OCI-LY3 (cell line): Measurements from ENCODE around the gene BRINP3.

ENCODE experiments used
- H2AFZ ChIP-seq: fragments of 200-600, 300-600 bp; shearing (Covaris generic); 2 replicates; pipeline ENCODE4 v1.6.0; 2014; ENCODE audit warnings: antibody characterized with exemption, low read depth, low read length
- H3K27ac ChIP-seq: fragments of 200-600, 300-600 bp; sonication (generic); 2 replicates; pipeline ENCODE4 v1.5.1; 2014; ENCODE audit warnings: mild to moderate bottlenecking, low read length, moderate library complexity, mixed read lengths
- H3K27me3 ChIP-seq: fragments of 200-600, 300-600 bp; sonication (generic); 2 replicates; pipeline ENCODE4 v1.6.1; 2014; ENCODE audit warnings: low read depth, low read length, mixed read lengths
- H3K36me3 ChIP-seq: fragments of 200-600, 300-600 bp; sonication (generic); replicated peaks from 2 replicates; pipeline ENCODE3; 2014; ENCODE audit warnings: low read depth, low read length, mixed read lengths
- H3K4me1 ChIP-seq: fragments of 300-600, 200-600 bp; sonication (generic); 2 replicates; pipeline ENCODE4 v1.6.1; 2014; ENCODE audit warnings: low read length, mixed read lengths
- H3K4me2 ChIP-seq: fragments of 200-600, 300-600 bp; sonication (generic); 2 replicates; pipeline ENCODE4 v1.6.1; 2014; ENCODE audit warnings: low read length, mixed read lengths
- H3K4me3 ChIP-seq: fragments of 300-600, 200-600 bp; sonication (generic); 2 replicates; pipeline ENCODE4 v1.5.1; 2014; ENCODE audit warnings: antibody characterized with exemption, mild to moderate bottlenecking, low read length, moderate library complexity
- H3K79me2 ChIP-seq: fragments of 300-600, 200-600 bp; shearing (Covaris generic); 2 replicates; pipeline ENCODE4 v1.6.1; 2014; ENCODE audit warnings: mild to moderate bottlenecking, low read length, mixed read lengths
- H3K9ac ChIP-seq: fragments of 300-600, 200-600 bp; shearing (Covaris generic); 2 replicates; pipeline ENCODE4 v1.6.0; 2014; ENCODE audit warnings: mild to moderate bottlenecking, low read length, moderate library complexity
- H3K9me3 ChIP-seq: fragments of 200-600, 300-600 bp; shearing (Covaris generic); 2 replicates; pipeline ENCODE4 v1.6.1; 2014; ENCODE audit warnings: low read length, mixed read lengths; ENCODE audit not compliant: insufficient read depth
- H4K20me1 ChIP-seq: fragments of 200-600, 300-600 bp; sonication (generic); 2 replicates; pipeline ENCODE4 v1.6.1; 2016; ENCODE audit warnings: low read length, mixed read lengths; ENCODE audit not compliant: insufficient read depth
- EZH2phosphoT487 ChIP-seq: fragments of 200-600 bp; shearing (Covaris generic); IDR thresholded peaks from 2 replicates; pipeline ENCODE4 v1.6.1; 2018; ENCODE audit warnings: antibody characterized with exemption, mixed run types, low read depth
- TF ChIP-seq, protein P1 (sequence below): fragments of 200-600, 300-600 bp; sonication (generic); IDR thresholded peaks from 2 replicates; pipeline ENCODE4 v1.5.1; 2014; ENCODE audit warnings: antibody characterized with exemption, low read length, low read depth

The BRINP3 gene

DNA sequence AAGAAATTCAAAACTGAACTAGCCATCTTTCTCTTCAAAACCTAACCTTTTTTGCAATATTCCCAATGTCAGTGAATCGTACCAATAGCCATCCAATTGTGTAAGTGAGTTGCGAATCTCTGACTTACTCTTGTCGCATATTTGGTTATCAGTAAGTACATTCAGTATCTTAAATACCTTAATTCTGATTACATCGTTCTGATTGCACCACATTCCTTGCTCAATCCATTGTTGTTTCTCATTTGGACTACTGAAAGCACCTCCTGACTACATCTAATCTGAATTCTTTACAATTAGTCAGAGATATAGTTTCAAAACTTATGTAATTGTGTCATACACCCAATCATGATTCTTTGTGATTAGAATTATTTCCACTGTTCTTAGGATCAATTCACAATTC is 16.8 kb upstream of the BRINP3 start:
- Histone ChIP-seq H3K36me3 (no peaks in the 10 kb centered on the region), H3K27ac (no peak overlapping the region), H4K20me1 (no peaks in the 10 kb centered on the region), H2AFZ (no peak overlapping the region), H3K27me3 (no peaks in the 10 kb centered on the region), H3K9ac (no peak overlapping the region), H3K4me1 (no peaks in the 10 kb centered on the region), H3K9me3 (no peaks in the 10 kb centered on the region), H3K4me3 (no peak overlapping the region), H3K79me2 (no peaks in the 10 kb centered on the region), H3K4me2 (no peak overlapping the region)
- TF ChIP-seq, protein P1, sequence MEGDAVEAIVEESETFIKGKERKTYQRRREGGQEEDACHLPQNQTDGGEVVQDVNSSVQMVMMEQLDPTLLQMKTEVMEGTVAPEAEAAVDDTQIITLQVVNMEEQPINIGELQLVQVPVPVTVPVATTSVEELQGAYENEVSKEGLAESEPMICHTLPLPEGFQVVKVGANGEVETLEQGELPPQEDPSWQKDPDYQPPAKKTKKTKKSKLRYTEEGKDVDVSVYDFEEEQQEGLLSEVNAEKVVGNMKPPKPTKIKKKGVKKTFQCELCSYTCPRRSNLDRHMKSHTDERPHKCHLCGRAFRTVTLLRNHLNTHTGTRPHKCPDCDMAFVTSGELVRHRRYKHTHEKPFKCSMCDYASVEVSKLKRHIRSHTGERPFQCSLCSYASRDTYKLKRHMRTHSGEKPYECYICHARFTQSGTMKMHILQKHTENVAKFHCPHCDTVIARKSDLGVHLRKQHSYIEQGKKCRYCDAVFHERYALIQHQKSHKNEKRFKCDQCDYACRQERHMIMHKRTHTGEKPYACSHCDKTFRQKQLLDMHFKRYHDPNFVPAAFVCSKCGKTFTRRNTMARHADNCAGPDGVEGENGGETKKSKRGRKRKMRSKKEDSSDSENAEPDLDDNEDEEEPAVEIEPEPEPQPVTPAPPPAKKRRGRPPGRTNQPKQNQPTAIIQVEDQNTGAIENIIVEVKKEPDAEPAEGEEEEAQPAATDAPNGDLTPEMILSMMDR = no peak
- TF ChIP-seq EZH2phosphoT487 = no peak

DNA sequence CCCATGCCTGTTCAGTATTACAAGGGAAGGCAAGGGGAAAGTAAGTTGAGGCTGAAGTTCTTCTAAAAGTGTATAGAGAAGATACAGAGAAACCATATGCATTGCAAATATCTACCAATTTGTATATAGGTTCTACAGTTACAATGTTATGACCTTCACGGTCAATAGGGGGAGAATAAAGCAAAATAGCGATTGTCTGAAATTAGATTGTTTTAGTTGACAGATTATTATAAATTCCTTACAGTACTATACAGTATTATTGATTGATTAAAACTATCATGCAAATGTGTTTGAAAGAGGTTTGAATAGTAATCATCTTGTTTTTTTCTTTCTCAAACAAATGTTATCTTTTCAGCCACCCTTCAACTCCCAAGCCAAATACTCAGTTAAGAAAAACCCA is 13.7 kb upstream of the BRINP3 start:
- Histone ChIP-seq H3K4me3 (no peak overlapping the region), H3K4me2 (no peak overlapping the region), H3K27me3 (no peaks in the 10 kb centered on the region), H3K79me2 (no peaks in the 10 kb centered on the region), H3K27ac (no peak overlapping the region), H3K9me3 (no peaks in the 10 kb centered on the region), H4K20me1 (no peaks in the 10 kb centered on the region), H3K4me1 (no peaks in the 10 kb centered on the region), H3K9ac (no peak overlapping the region), H3K36me3 (no peaks in the 10 kb centered on the region), H2AFZ (no peak overlapping the region)
- TF ChIP-seq, protein P1 = no peak
- no peak for TF ChIP-seq EZH2phosphoT487

DNA sequence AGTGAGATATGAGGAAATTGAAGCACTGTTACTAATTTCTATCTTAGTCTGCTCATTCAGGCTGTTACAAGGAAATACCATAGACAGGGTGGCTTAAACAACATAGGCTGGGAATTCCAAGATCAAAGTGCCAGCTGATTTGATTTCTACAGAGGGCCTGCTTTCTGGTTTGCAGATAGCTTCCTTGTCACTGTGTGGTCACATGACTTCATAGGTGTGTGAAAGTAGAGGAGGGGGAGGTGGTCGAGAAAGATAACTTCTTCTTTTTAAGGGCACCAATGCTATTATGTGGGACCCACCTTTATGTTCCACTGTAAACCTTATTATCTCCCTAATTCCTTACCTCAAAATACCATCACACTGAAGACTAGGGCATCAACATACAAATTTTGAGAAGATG is 6.4 kb upstream of the BRINP3 start:
- Histone ChIP-seq H3K4me2 (no peak overlapping the region), H3K9me3 (no peaks in the 10 kb centered on the region)

DNA sequence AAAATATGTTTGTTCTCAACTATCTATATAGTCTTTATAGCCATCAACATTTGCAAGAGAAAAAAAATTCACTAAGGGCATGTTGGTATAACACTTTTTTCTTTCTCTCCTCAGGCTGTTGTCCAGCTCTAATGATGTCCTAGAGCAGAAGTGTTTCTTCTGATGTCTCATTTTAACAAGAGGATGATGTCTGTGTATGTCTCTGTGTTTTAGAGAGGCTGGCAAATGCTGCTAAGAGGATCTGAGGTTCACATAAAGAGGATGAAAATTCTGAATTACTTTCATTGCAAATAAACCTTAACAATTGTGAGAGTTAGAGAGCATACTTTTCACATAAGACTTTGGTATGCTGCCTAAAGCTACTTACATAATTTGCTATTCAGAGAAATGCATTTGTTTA is 2.6 kb upstream of the BRINP3 start:
- Histone ChIP-seq H4K20me1 (no peaks in the 10 kb centered on the region), H3K79me2 (no peaks in the 10 kb centered on the region), H3K36me3 (no peaks in the 10 kb centered on the region), H3K4me2 (no peak overlapping the region), H3K4me1 (no peaks in the 10 kb centered on the region), H3K9me3 (no peaks in the 10 kb centered on the region), H3K27me3 (no peaks in the 10 kb centered on the region), H3K27ac (no peak overlapping the region), H3K9ac (no peak overlapping the region), H3K4me3 (no peak overlapping the region), H2AFZ (no peak overlapping the region)
- TF ChIP-seq EZH2phosphoT487 = no peak

More for the DNA sequence above, 6.4 kb upstream of the BRINP3 start:
- no peaks in the 10 kb centered on the region for H3K36me3 ChIP-seq
- no peak overlapping the region for H3K27ac ChIP-seq
- TF ChIP-seq, protein P1 = no peak
- H3K4me3 ChIP-seq = no peak overlapping the region
- H4K20me1 ChIP-seq = no peaks in the 10 kb centered on the region
- H3K27me3 ChIP-seq = no peaks in the 10 kb centered on the region
- H3K9ac ChIP-seq = no peak overlapping the region
- H3K4me1 ChIP-seq = no peaks in the 10 kb centered on the region
- H2AFZ ChIP-seq = no peak overlapping the region
- H3K79me2 ChIP-seq = no peaks in the 10 kb centered on the region

DNA sequence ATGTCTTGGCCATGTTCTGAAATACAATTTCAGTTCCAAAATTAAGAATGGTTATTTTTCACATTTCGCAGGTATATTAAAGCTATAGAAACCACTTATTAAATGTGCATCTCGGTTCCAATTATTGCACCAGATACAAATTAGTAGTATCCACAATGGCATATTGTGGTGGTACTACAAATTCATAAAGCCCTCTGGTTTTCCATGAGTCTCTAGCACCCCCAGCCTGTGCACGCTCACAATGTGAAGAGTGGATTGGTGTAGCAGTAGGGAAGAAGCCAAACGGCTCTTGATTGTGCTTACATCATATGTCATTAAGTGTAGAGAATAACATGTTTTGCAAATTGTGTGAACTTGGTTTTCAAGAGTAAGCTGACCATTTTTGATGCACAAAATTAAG is 1.9 kb upstream of the BRINP3 start:
- no peaks in the 10 kb centered on the region for H3K9me3 ChIP-seq
- no peaks in the 10 kb centered on the region for H3K36me3 ChIP-seq
- H3K4me1 ChIP-seq = no peaks in the 10 kb centered on the region
- no peak overlapping the region for H3K4me3 ChIP-seq
- no peak overlapping the region for H3K9ac ChIP-seq
- no peak overlapping the region for H3K4me2 ChIP-seq
- no peak overlapping the region for H2AFZ ChIP-seq
- TF ChIP-seq, protein P1 = no peak
- no peak for TF ChIP-seq EZH2phosphoT487
- no peak overlapping the region for H3K27ac ChIP-seq
- H4K20me1 ChIP-seq = no peaks in the 10 kb centered on the region
- no peaks in the 10 kb centered on the region for H3K27me3 ChIP-seq
- no peaks in the 10 kb centered on the region for H3K79me2 ChIP-seq
